Lower lobe of right lung (tissue), 2 donors: ENCODE data around the gene LRFN2. TPM values are rescaled to one million over a fixed set of nuclear protein-coding genes. Genes with fewer than 3 reads are reported as not detected.

Experiments used
- ATAC-seq, 2 donors: fragments of 200-7000 bp; cut with Tn5 transposase; one replicate each; pipeline ENCODE4 v1.9.1; 2020 to 2022; ENCODE audit warnings: mild to moderate bottlenecking in 2 of 2, moderate library complexity in 2 of 2
- DNase-seq: peaks from one replicate; pipeline ENCODE4 v3.0.0-alpha.2; 2020
- H3K27ac ChIP-seq: fragments of 200-600 bp; one replicate; pipeline ENCODE4 v1.8.0; 2022
- H3K27me3 ChIP-seq: fragments of 200-600 bp; one replicate; pipeline ENCODE4 v1.8.0; 2022; ENCODE audit warnings: low read depth
- H3K36me3 ChIP-seq: fragments of 200-600 bp; one replicate; pipeline ENCODE4 v1.8.0; 2022; ENCODE audit warnings: mild to moderate bottlenecking
- H3K4me1 ChIP-seq: fragments of 200-600 bp; one replicate; pipeline ENCODE4 v1.8.0; 2022
- H3K4me3 ChIP-seq: fragments of 200-600 bp; one replicate; pipeline ENCODE4 v1.8.0; 2022; ENCODE audit warnings: mild to moderate bottlenecking
- H3K9me3 ChIP-seq: fragments of 200-600 bp; one replicate; pipeline ENCODE4 v1.8.0; 2022
- intact Hi-C: fragments of 100-400 bp; cut with DNase I; formaldehyde crosslinking; loops from one replicate; pipeline ENCODE4 v1.11.0; 2022
- total RNA-seq: library from RNA; stranded (reverse); fragmentation: NEBNext Ultra II Directional; extraction: Animal tissue kit (Norgen Biotek cat#: 25700); gene quantifications from one replicate; pipeline ENCODE4 v1.2.1, GENCODE V29; 2021
- TF ChIP-seq, protein P1 (sequence below): fragments of 200-600 bp; IDR thresholded peaks from one replicate; pipeline ENCODE4 v1.8.0; 2022; ENCODE audit warnings: antibody characterized with exemption, mild to moderate bottlenecking
- donor health status: DM: no; HTN: yes; CAD: no; lungs with severe emphysema.

The LRFN2 gene
- total RNA-seq, 1 donor from 2014 or later: not detected

DNA sequence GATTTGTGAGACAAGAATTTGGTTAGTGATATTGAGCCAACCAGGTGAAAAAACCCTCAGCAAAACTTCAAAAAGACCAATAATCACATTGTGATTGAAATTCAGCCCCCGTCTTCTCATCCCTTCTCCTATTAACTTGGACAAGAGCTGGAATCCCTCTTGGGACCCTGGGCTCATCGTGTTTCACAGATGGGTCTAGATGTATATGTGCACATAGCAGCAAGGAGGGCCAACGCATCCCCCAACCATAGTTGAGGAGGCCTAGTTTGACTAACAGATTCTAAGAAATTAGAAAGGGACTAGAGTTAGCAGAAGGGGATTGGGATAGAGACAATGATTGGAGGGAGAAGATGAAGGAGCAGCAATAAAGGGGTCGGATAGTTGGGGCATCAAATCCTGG lies 19.8 kb upstream of the LRFN2 start:
- intact Hi-C loops: no loop called here
- ATAC-seq: no peak
- no peak overlapping the region for H3K4me3 ChIP-seq
- H3K9me3 ChIP-seq: no peaks in the 10 kb centered on the region
- DNase-seq: no peak
- H3K27me3 ChIP-seq: peaks cover 9% of the 10 kb centered on the region
- H3K36me3 ChIP-seq: no peaks in the 10 kb centered on the region
- H3K27ac ChIP-seq: no peak overlapping the region
- H3K4me1 ChIP-seq: no peaks in the 10 kb centered on the region
- TF ChIP-seq, protein P1, sequence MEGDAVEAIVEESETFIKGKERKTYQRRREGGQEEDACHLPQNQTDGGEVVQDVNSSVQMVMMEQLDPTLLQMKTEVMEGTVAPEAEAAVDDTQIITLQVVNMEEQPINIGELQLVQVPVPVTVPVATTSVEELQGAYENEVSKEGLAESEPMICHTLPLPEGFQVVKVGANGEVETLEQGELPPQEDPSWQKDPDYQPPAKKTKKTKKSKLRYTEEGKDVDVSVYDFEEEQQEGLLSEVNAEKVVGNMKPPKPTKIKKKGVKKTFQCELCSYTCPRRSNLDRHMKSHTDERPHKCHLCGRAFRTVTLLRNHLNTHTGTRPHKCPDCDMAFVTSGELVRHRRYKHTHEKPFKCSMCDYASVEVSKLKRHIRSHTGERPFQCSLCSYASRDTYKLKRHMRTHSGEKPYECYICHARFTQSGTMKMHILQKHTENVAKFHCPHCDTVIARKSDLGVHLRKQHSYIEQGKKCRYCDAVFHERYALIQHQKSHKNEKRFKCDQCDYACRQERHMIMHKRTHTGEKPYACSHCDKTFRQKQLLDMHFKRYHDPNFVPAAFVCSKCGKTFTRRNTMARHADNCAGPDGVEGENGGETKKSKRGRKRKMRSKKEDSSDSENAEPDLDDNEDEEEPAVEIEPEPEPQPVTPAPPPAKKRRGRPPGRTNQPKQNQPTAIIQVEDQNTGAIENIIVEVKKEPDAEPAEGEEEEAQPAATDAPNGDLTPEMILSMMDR: no peak

DNA sequence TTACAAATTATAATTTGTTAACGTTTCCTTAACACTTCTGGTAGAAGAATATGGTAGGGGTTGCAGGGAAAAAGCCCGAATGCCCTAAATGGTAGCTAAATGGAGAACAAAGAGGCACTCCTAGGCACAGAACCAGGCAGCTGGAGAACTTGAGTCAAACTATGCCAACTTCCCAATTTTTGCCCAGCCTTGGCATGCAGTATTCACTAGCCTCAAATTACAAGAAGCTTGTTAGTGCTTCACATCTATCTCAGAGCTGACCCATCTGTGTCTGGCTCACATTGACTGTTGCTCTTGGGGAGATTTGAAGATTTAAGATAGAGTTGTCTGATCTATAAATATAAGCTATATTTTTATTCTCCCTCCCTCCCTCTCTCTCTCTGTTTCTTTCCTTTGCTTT lies 19.4 kb upstream of the LRFN2 start:
- ATAC-seq (no peak), DNase-seq (no peak)
- TF ChIP-seq, protein P1: no peak
- Histone ChIP-seq H3K27me3 (peaks cover 9% of the 10 kb centered on the region), H3K9me3 (no peaks in the 10 kb centered on the region), H3K4me3 (no peak overlapping the region), H3K27ac (no peak overlapping the region), H3K4me1 (no peaks in the 10 kb centered on the region), H3K36me3 (no peaks in the 10 kb centered on the region)
- intact Hi-C loops: no loop called here

DNA sequence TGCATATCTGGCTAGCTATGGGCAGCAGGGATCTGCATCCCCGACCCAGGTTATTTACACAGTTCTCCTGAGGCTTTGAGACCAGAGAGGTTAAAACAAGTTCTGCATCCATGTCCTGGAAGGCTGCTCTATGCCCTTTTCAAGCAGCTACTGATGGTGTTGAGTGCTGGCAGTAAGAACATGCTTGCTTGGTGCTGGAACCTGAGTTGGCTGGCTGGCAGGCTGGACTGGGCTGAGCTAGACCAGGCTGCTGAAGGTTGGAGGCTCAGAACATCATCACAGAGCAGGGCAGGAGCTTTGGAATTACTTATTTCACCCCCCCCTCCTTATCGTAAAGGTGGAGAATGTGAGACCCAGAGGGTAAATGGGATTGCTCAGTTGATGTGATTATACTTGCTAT lies 16.9 kb upstream of the LRFN2 start:
- no peak overlapping the region for H3K4me3 ChIP-seq
- H3K36me3 ChIP-seq: no peaks in the 10 kb centered on the region
- H3K27me3 ChIP-seq: peaks cover 26% of the 10 kb centered on the region
- no peaks in the 10 kb centered on the region for H3K9me3 ChIP-seq
- ATAC-seq (no peak), DNase-seq (no peak)
- H3K4me1 ChIP-seq: no peaks in the 10 kb centered on the region
- TF ChIP-seq, protein P1: no peak
- H3K27ac ChIP-seq: no peak overlapping the region
- intact Hi-C loops: no loop called here

DNA sequence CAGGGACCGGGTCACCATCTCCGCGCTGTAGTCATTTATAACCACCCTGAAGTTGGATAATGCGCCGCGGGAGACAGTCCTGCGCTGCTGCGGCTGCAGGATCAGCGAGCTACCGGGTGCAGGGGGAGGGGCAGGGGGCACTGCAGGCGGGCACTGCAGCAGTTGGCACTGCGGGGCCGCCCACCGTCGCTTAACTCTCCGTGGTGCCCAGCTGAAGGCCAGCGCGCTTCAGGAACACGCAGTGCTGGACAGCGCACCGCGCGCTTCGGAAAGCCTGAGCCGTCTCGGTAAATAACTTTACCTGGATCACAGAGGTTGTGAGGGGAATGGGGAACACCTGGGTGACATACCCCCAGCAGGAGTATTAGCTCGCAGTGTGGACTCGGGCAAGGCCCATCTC lies 12.4 kb upstream of the LRFN2 start:
- Histone ChIP-seq H3K27ac (no peak overlapping the region), H3K9me3 (no peaks in the 10 kb centered on the region), H3K36me3 (no peaks in the 10 kb centered on the region), H3K4me3 (no peak overlapping the region), H3K4me1 (no peaks in the 10 kb centered on the region), H3K27me3 (peaks cover 45% of the 10 kb centered on the region)
- DNase-seq (no peak), ATAC-seq (peak; percentile 36 to 59)
- TF ChIP-seq, protein P1: no peak
- intact Hi-C loops: no loop called here

DNA sequence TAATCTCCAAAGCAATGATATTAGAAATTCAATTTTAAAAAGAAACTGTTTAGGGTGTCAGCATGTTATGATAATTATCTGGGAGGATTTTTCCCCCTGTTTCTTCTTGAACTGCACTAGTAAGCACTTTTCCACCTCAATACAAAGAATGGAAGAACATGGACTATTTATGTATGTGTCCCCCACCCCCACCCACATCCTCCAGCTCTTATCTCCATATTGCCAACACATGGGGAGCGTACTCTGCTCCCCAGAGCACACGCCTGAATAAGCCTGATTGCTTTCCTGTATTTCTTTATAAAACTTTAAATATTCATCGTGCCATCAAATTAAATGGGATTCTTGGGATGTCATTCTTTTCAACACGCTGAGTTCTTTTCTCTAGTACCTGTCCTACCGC lies 11.4 kb upstream of the LRFN2 start:
- no peaks in the 10 kb centered on the region for H3K36me3 ChIP-seq
- H3K27me3 ChIP-seq: peaks cover 42% of the 10 kb centered on the region
- DNase-seq (no peak), ATAC-seq (no peak)
- intact Hi-C loops: no loop called here
- H3K4me3 ChIP-seq: no peak overlapping the region
- no peaks in the 10 kb centered on the region for H3K9me3 ChIP-seq
- TF ChIP-seq, protein P1: no peak
- no peaks in the 10 kb centered on the region for H3K4me1 ChIP-seq
- H3K27ac ChIP-seq: no peak overlapping the region

DNA sequence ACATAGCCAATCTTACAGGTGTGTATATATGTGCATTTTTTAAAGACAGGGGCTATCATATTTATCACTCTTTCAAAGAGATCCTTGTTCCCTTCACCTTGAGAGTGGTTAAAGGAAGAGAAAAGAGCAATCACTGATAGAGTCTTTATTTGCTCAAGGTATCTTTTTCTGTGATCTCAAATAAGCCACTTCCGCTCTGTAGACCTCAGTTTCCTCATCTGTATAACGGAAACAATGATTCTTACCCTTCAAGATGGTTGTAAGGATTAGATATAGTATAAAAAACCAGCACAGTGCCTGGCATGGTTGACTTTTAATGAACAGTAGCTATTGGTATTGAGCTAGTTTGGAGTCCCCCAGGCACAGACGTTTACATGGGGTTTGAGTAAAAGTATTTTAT lies 10.1 kb upstream of the LRFN2 start:
- Histone ChIP-seq H3K9me3 (no peaks in the 10 kb centered on the region), H3K27me3 (peaks cover 39% of the 10 kb centered on the region), H3K4me1 (no peaks in the 10 kb centered on the region), H3K36me3 (no peaks in the 10 kb centered on the region), H3K4me3 (no peak overlapping the region), H3K27ac (no peak overlapping the region)
- intact Hi-C loops: no loop called here
- TF ChIP-seq, protein P1: no peak
- no peak for DNase-seq
- no peak for ATAC-seq
